Measurements from ENCODE around the gene HDAC8. TPM values are rescaled to one million over a fixed set of nuclear protein-coding genes. Genes with fewer than 3 reads are reported as not detected.
A peak's percentile ranks its signal among the peaks of the same experiment; 100 is the strongest.
"Not testable (repeated sequence)": the region's sequence is repeated elsewhere in the genome, so short reads cannot be mapped to it uniquely, and the experiment has no call there.

The HDAC8 gene
- total RNA-seq, 3 donors from 2014 or later: 15.9 to 19.6 (median 18.1) TPM

- ATAC-seq (no peak), DNase-seq (no peak)
- Mint-ChIP-seq H3K27me3 (ENCODE audit: low read depth) (no peaks in the 10 kb centered on the region), H3K4me3 (no peak overlapping the region), H3K36me3 (ENCODE audit: insufficient read depth) (peaks cover 5% of the 10 kb centered on the region), H3K4me1 (ENCODE audit: low read depth) (peaks cover 3% of the 10 kb centered on the region), H3K9me3 (no peaks in the 10 kb centered on the region)
Measured at GRCh38 chrX:72326605-72327300, 245.9 kb downstream of the HDAC8 start.

GRCh38 chrX:72319651-72320050, 253.0 kb downstream of the HDAC8 start:
- H3K27me3 Mint-ChIP-seq (ENCODE audit: low read depth); H3K9me3 Mint-ChIP-seq; H3K4me1 Mint-ChIP-seq (ENCODE audit: low read depth); H3K4me3 Mint-ChIP-seq; ATAC-seq; DNase-seq; H3K36me3 Mint-ChIP-seq (ENCODE audit: insufficient read depth): not testable (repeated sequence)

- Mint-ChIP-seq H3K4me1 (ENCODE audit: low read depth) (no peaks in the 10 kb centered on the region), H3K9me3 (no peaks in the 10 kb centered on the region), H3K27me3 (ENCODE audit: low read depth) (peaks cover 2% of the 10 kb centered on the region), H3K36me3 (ENCODE audit: insufficient read depth) (no peaks in the 10 kb centered on the region), H3K4me3 (no peak overlapping the region)
- DNase-seq: no peak
- ATAC-seq: no peak
Measured at GRCh38 chrX:72317139-72317538, 255.5 kb downstream of the HDAC8 start.

- no peak for ATAC-seq
- Mint-ChIP-seq H3K9me3 (no peaks in the 10 kb centered on the region), H3K4me1 (ENCODE audit: low read depth) (no peaks in the 10 kb centered on the region), H3K27me3 (ENCODE audit: low read depth) (peaks cover 2% of the 10 kb centered on the region), H3K36me3 (ENCODE audit: insufficient read depth) (no peaks in the 10 kb centered on the region), H3K4me3 (no peak overlapping the region)
- DNase-seq: no peak
Measured at GRCh38 chrX:72316408-72317110, 256.1 kb downstream of the HDAC8 start.

GRCh38 chrX:72314881-72315280, 257.8 kb downstream of the HDAC8 start:
- peaks cover 3% of the 10 kb centered on the region for H3K27me3 Mint-ChIP-seq (ENCODE audit: low read depth)
- no peak for ATAC-seq
- DNase-seq: no peak
- H3K9me3 Mint-ChIP-seq: no peaks in the 10 kb centered on the region
- no peaks in the 10 kb centered on the region for H3K4me1 Mint-ChIP-seq (ENCODE audit: low read depth)
- no peaks in the 10 kb centered on the region for H3K36me3 Mint-ChIP-seq (ENCODE audit: insufficient read depth)
- H3K4me3 Mint-ChIP-seq: no peak overlapping the region

- peaks cover 11% of the 10 kb centered on the region for H3K27me3 Mint-ChIP-seq (ENCODE audit: low read depth)
- H3K4me3 Mint-ChIP-seq: no peak overlapping the region
- H3K4me1 Mint-ChIP-seq (ENCODE audit: low read depth): peaks cover under 1% of the 10 kb centered on the region
- ATAC-seq (no peak), DNase-seq (no peak)
- no peaks in the 10 kb centered on the region for H3K36me3 Mint-ChIP-seq (ENCODE audit: insufficient read depth)
- H3K9me3 Mint-ChIP-seq: no peaks in the 10 kb centered on the region
Measured at GRCh38 chrX:72313707-72314641, 258.7 kb downstream of the HDAC8 start.

GRCh38 chrX:72312311-72312940, 260.2 kb downstream of the HDAC8 start:
- Mint-ChIP-seq H3K36me3 (ENCODE audit: insufficient read depth) (no peaks in the 10 kb centered on the region), H3K4me3 (no peak overlapping the region), H3K9me3 (no peaks in the 10 kb centered on the region), H3K27me3 (ENCODE audit: low read depth) (peaks cover 21% of the 10 kb centered on the region), H3K4me1 (ENCODE audit: low read depth) (peaks cover 13% of the 10 kb centered on the region)
- no peak for ATAC-seq
- no peak for DNase-seq

- no peak for DNase-seq
- Mint-ChIP-seq H3K9me3 (no peaks in the 10 kb centered on the region), H3K36me3 (ENCODE audit: insufficient read depth) (no peaks in the 10 kb centered on the region), H3K4me1 (ENCODE audit: low read depth) (peaks cover 24% of the 10 kb centered on the region), H3K4me3 (no peak overlapping the region), H3K27me3 (ENCODE audit: low read depth) (peaks cover 38% of the 10 kb centered on the region)
- ATAC-seq: no peak
Measured at GRCh38 chrX:72309297-72310071, 263.2 kb downstream of the HDAC8 start.

GRCh38 chrX:72308566-72309296, 263.9 kb downstream of the HDAC8 start:
- Mint-ChIP-seq H3K9me3 (no peaks in the 10 kb centered on the region), H3K4me1 (ENCODE audit: low read depth) (peaks cover 25% of the 10 kb centered on the region), H3K27me3 (ENCODE audit: low read depth) (peaks cover 44% of the 10 kb centered on the region), H3K4me3 (peak overlapping the region; percentile 40), H3K36me3 (ENCODE audit: insufficient read depth) (no peaks in the 10 kb centered on the region)
- no peak for DNase-seq
- peak; percentile 24 to 29 for ATAC-seq

- ATAC-seq (no peak), DNase-seq (no peak)
- peak overlapping the region; percentile 40 for H3K4me3 Mint-ChIP-seq
- peaks cover 25% of the 10 kb centered on the region for H3K4me1 Mint-ChIP-seq (ENCODE audit: low read depth)
- H3K9me3 Mint-ChIP-seq: no peaks in the 10 kb centered on the region
- H3K36me3 Mint-ChIP-seq (ENCODE audit: insufficient read depth): no peaks in the 10 kb centered on the region
- H3K27me3 Mint-ChIP-seq (ENCODE audit: low read depth): peaks cover 48% of the 10 kb centered on the region
Measured at GRCh38 chrX:72308209-72308565, 264.5 kb downstream of the HDAC8 start.

GRCh38 chrX:72307646-72308051, 265.0 kb downstream of the HDAC8 start:
- no peak for DNase-seq
- no peaks in the 10 kb centered on the region for H3K9me3 Mint-ChIP-seq
- peak overlapping the region; percentile 85 for H3K4me3 Mint-ChIP-seq
- ATAC-seq: no peak
- peaks cover 53% of the 10 kb centered on the region for H3K27me3 Mint-ChIP-seq (ENCODE audit: low read depth)
- no peaks in the 10 kb centered on the region for H3K36me3 Mint-ChIP-seq (ENCODE audit: insufficient read depth)
- H3K4me1 Mint-ChIP-seq (ENCODE audit: low read depth): peaks cover 25% of the 10 kb centered on the region

- Mint-ChIP-seq H3K27me3 (ENCODE audit: low read depth) (peaks cover 57% of the 10 kb centered on the region), H3K9me3 (no peaks in the 10 kb centered on the region), H3K4me3 (peak overlapping the region; percentile 85), H3K4me1 (ENCODE audit: low read depth) (peaks cover 25% of the 10 kb centered on the region), H3K36me3 (ENCODE audit: insufficient read depth) (no peaks in the 10 kb centered on the region)
- ATAC-seq (peak; percentile 31 to 43), DNase-seq (no peak)
Measured at GRCh38 chrX:72306851-72307645, 265.6 kb downstream of the HDAC8 start.
